ENCODE data around the gene C3orf20.

The C3orf20 gene

DNA sequence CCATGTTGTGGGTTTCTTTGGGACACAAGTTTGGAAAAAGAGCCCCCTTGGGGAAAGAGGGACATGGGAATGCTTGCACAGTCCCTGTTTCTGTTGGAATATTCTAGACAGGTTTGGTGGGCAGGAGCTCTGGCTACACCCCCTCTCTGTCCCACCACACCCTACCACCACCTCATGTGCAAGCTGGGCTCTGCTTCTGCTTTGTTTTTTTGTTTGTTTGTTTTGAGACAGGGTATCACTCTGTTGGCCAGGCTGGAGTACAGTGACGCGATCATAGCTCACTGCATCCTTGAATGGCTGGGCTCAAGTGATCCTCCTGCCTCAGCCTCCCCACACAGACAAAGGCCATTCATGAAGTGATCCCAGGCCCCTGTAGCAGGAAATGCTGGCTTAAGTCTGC lies 86.9 kb downstream of the C3orf20 start:
- DNase-seq = no peak

DNA sequence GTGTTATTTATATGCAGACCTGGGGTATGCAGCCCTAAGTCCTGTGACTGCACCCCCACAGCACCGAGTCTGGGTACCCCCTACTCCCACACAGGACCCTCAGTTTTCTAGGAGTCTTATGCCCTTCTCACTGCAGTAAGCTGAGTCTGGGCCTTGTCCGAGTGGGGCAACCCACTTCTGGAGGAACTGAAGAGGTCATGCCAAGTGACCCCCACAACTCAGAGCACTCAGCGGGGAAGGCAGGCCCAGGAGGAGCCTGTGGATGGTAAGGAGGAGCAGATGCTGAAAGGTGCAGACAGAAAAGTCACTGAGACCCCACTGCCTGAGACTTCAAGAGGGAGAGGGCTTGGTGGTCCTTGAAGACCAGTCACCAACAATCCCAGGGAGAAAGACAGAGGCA lies 87.8 kb downstream of the C3orf20 start:
- no peak for DNase-seq

DNA sequence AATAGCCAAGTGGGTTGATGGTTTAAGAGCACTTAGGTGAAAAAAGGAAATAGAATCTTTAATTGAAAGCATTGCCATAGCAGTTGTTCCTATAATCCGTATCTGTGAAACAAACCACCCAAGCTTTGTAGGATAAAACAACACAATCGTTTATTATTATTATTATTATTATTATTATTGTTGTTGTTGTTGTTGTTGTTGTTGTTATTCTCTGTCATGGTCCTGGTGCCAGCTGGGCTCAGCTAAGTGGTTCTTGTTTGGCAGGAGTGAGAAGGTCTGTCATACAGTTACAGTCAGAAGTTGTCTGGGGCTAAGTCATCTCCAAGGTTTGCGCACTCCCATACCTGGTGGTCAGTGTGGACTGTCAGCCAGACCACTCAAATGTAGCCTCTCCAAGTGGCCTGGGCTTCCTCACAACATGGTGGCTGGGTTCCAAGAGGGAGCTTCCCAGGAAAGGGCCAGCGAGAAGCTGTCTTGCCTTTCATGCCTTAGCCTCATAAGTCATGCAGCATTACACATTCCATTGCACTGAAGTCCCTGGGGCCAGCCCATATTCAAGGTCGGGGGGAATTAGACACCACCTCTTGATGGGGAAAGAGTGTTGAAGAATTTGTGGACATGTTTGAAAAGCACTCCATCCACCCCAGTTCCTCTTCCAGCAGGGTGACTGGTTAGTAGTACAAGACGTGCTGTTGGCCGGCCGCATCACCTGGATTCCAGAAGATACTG lies 89.6 kb downstream of the C3orf20 start:
- DNase-seq = no peak

DNA sequence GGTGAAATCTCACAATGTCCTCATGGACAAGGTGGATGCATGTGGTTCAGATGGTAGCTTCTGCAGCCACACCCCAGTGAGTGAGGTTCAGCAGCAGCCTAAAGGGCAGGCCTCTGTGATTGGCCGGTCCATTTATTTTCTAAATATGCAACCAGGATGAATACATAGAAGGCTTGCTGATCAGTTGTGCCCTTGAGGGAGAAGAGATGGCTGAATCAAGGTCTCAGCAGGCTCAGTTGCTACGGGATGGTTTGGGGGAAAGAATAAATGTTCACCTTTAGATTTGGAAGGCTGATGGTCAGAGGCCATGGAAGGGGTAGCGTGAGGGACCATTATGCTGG lies 90.1 kb downstream of the C3orf20 start:
- no peak for DNase-seq

DNA sequence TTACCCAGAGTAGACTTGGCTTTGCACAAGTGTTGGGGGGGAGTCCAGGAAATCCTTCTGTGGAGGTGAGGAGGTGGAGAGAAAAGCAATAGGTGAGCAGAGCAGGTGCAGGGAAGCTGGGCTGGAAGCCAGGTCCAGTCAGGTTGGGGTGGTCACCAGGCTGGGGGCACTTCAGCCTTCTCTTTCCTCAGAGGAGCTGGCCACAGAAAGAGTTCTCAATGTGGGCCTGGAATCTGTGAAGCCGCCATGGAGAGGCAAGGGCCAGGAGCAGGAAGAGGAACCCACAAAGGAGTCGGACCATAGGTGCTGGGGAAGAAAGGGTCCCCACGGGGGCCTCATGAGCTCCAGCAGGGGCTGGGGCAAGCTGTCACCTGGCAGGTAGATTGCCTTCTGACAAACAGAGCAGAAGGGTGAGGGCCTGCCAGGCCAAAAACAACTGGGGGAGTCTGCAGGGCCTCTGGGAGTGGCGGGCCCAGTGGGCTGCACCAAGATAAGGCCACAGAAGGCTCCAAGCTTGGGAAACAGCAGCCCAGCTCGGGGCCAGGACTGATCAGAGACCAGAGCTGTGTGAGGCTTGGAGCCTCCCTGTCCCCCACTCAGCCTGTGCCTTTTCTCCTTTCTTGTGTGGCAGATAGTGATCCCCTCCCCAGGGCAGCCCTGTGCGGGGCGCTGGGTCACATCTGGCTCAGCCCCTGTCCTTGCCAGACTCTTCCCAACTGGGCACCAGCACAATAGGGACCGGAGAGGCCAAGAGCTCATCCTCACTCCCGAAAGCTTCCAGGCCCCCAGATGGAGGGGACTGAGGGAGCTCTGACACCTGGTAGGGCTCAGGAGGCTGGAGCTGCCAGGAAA lies 90.9 kb downstream of the C3orf20 start:
- no peak for DNase-seq

DNA sequence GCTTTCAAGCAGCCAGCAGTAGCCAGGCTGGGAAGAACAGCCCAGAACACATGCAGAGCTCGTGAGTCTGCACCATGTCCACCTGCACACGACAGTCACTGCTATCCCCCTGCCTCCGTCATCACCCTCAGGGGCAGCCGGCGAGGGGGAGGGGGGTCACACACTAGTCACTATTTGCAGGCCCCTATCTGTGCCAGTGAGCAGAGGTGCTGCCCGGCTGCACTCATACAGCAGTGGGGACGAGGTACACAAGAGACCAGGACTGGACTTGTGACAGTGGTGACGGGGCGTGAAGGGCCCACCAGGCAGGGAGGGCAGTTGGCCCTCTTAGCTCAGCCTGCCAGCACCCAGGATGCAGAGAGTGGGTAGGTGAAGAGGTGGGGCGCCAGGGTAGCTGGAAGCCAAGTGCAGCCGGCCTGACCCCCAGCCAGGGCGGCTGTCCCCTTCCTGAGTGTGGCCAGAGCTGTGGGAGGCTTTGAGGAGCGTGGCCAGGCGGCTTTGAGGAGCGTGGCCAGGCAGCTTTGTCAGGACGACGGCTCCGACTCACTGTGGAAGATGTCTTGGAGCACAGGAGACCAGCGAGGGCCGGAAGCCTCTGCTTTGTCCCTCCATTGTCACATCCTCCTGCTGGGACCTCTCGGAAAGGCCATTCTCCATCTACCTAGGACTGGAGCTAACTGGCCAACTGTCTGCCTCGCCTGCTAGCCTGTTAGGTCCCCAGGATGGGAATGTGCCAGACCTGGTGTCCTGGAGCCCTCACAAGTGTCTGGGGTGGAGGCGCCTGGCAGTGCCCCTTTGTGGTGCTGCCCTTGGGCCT lies 91.7 kb downstream of the C3orf20 start:
- no peak for DNase-seq

DNA sequence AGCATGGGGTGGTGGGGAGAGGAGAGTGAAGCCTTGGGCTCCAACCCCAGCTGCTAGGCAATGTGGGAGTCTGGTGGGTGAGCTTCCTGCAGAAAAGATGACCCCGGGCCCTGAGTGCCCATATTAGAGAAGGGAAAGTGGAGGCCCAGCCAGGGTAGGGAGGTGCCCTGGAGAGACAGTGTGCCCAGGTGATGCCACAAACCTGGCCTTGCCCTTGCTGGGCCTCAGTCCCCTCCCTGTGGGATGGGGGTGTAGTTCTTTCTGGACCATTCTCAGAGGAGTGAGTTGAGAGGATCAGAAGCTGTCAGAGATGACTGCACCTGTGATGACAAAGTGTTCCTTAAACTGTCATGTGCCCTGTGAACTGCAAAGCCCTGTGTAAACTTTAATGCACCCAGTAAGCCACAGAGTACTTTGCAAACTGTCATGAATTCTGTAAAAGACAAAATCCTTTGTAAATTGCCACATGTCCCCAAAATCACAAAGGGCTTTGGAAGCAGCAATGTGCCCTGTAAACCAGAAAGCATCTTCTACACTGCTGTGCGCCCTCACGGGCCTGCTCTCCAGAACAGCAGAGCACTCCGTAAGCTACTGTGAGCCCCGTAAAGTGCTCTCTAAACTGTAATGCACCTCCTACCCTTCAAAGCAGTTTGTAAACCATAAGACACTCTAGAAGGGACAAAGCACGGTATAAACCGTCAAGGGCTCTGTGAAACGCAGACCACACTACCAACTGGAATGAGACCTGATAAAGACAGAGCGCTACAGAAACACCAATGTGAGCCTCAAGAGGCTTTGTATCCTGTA lies 92.5 kb downstream of the C3orf20 start:
- no peak for DNase-seq

DNA sequence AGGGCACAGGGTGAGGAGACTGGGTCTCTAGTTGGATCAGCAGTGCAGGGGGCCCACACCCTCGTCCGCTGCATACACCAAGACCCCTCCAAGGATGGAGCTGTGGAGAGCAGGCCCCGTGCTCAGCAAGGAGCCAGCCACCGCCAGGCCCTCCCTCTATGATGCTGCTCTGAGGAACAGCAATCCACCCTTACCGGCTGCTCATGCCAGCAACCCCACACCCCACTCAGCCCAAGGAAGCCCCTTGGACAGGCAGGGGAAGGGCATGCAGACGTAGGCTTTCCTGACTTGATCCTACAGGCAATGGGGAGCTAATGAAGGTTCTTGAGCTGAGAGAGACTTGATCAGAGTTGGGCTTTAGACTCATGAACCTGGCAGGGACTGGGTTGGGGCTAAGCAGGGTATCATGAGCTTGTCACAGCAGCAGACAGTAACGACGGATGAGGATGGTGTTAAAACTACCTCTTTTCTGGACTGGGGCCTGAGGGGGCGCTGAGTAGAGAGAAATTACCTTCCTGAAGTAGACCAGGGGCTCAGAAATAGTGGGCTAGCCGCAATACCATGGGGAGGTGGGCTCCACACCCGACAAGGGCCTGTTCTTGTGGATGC lies 93.3 kb downstream of the C3orf20 start:
- no peak for DNase-seq

DNA sequence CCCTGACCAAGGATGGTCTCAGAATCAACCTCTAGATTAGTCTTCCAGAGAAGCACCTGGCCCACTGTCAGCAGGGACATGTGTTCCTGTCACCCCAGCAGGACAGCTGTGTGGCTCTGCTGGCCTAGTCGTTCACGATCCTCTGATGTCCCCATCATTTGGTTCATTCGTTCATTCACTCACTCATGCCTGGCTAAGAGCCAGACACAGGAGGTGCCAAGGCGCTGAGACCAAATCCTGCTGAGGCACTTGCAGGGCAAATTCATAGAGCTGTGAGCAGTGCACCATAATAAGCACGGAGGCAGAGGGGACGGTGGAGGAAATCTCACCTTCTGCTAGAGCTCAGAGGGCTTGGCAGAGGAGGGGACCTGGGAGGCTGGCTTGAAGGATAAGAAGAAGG lies 93.9 kb downstream of the C3orf20 start:
- no peak for DNase-seq

DNA sequence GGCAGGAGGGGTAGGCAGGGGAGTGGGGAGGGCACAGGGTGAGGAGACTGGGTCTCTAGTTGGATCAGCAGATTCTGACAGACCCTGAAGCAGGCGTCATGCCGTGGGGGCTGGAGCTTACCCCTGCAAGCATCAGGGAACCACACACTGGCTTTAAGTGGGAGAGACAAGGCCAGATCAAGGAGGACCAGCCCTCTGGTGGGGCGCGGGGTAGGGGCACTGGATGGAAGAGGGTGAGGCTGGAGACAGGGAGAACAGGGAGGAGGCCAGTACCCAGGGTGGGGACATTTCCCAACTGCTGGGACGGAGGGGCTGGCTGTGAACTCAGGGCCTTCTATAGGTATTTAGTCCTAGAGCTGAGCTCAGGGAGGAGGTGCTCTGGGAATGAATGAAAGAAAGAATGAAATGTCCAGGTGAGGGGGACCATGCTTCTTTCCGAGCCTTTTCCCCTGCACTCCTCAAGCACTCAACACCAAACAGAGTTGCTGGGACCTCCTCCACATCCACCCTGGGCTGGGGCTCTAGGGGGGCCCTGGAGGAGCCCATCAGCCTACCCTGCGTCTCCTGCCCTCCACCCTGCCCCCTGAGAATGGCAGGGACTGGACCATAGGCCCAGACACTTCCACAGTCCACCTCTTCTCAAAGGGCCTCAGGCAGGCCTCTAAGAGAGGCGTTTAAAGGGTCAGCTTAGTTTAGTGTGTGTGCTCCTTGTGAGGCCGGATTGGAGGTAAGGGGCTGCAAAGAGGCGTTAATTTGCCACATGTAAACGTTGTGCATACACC lies 94.8 kb downstream of the C3orf20 start:
- DNase-seq = no peak

DNA sequence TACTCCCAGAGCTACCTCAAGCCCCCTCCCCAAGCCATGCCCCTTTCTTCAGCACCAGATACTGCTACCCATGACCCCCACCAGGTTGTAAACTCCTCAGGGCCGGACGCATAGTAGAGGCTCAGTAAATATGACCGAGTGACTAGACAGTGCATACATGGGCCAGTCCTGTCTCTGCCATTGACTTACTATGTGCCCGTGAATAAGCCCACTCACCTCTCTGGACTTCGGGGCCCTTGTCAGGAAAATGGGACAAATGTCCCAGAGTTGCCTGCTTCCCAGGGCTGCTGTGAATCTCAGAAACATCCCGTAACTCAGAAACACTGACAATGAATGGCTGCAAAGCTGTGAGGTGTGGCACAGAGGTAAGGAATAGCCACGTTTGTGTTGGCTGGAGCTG lies 95.7 kb downstream of the C3orf20 start:
- DNase-seq = no peak

DNA sequence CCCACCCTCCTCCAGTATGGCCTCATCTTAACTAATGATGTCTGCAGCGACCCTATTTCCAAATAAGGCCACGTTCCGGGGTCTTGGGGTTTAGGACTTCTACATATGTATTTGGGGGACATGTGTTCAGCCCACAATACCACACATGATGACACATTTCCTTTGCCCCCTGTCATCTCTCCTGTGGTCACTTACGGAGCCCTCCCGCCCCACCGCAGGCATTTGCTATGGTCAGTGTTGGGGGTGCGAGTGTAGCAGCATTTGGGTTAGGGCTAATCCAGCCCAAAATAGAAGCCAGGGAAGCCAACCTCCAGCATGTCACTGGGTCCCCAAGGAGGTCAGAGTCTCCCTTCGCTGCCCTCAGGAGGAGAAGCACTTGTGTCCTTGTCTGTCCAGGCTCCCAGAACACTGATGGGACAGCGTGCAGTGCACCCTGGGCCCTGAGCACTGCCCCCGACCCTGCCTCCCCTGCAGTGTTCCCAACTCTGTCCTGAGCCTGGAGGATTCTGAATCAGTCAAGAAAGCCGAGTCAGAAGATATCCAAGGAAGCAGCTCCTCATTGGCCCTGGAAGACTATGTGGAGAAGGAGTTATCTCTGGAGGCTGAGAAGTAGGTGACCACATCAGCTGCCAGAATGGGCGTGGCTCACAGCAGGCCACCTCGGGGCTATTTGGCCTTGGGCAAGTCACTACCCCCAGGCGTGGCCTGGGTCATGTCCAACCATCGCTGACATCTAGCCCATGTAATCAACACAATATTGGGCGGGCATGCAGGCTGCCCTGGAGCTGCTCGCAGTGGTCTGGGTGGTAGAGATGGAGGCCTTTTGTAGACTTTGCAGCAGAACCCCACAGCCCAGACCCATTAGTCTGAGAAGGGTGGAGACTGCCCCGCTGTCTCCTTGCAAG lies 96.9 kb downstream of the C3orf20 start:
- DNase-seq = no peak

DNA sequence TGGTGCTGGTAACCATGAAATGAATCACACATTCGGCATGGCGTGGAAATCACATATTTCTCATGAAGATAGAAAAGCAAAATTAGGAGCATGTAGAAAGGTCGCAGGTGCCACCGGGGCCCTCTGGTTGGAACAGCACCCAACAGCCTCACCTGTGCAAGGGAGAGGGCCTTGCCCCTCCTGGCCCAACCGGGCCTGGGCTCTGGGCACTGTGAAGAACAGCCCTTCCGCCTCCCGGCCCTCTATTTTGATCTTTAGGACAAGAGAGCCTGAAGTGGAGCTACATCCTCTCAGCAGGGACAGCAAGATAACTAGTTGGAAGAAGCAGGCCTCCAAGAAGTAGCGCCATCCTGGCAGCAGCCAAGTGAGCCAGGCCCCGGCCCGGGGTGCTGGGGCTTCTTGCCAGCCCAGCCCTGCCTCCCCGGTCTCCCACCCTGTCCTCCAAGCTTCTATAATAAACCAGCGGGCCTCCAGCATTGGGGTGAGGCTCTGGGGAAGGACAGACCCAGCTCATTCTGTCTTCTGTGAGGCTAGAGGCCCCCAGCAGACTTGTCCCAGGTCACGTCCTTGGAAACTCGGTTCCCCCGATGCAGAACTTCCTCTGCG lies 97.7 kb downstream of the C3orf20 start:
- DNase-seq = no peak

DNA sequence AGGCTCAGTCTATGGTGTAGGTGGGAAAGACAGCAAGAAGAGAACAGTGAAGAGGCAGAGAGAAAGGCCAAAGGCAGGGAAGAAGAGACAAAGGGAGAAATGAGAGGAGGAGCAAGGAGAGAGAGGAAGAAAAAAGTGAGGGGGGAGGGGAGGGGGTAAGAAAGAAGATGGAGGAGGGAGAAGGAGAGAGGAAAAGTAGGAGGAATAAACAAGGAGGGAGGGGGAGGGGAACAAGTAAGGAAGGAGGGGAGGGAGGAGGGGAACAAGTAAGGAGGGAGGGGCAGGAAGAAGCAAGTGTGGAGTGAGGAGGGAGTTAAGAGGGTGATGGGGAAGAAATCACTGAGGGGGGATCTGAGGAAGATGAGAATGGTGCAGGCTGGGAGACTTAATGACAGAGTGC lies 98.3 kb downstream of the C3orf20 start:
- no peak for DNase-seq

DNA sequence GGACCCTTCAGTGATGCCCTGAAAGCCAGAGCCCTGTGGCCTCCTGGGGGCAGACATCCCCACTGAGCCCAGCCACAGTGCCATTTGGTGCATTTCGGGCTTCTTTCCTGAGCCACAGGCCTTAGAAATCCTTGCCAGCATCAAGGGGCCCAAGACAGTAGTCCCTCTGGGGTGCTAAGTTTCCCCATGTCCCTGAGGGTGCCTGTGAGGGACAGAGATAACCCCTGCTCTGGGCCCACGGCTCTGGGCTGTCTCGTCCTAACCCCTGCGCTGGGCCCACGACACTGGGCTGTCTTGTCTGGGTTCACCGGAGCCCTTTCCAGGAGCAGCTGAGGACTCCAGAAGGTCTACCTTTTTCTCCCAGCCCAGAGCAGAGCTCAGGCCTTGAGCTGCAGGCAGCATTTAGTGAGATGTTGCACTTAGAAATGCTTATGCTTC lies 98.8 kb downstream of the C3orf20 start:
- no peak for DNase-seq

DNA sequence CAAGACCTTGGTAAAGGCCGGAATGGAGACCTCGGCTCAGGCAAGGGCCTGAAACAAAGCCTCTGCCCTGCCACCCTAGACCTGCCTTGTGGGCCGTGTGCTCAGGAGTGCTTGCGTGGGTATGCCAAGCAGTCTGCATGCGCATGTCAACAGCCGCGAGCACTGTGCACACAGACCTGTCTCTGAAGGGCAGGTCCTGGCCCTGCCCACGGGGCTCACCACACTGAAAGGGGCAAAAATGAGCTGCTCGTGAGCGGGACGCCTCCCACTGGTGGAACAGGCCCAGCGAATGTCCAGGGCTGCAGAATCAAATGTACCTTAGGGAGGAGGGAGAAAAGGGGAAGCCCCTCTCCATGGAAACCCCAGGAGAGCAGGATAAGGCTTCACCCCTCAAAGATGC lies 99.5 kb downstream of the C3orf20 start:
- DNase-seq = no peak

DNA sequence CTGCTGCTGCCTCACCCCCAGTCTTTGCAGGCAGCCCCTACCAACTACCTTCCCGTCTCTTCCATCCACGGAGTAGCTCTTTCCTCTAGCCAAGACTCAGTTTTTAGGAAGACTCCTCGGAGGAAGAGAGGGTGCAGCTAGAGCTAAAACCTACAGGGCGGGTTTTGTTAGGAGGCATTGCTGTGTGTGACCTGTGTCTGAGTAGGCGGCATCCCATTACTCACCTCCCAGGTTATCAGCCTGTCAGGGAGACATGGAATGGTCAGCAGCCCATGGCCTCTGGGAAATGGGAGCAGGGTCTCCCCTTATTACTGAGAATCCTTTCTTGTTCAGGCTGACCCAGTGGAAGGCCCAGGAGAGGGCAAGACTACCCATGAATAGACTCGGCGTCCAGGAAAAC lies 100.1 kb downstream of the C3orf20 start:
- no peak for DNase-seq

DNA sequence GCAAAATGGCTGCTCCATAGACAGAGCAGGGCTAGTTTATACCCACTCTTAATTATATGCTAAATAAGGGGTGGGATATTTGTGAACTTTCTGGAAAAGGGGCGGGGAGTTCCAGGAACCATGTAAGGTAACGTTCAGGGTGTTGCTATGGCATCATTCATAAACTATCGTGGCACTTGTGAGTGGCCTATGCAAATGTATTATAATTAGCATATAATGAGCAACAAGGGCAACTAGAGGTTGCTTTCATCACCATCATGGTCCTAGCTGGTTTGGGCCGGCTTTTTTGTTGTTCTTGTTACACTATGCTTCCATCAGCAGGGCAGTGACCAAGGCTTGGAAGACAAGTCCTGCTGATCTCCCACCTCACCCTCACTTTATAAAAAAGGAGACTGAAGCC lies 100.6 kb downstream of the C3orf20 start:
- no peak for DNase-seq

DNA sequence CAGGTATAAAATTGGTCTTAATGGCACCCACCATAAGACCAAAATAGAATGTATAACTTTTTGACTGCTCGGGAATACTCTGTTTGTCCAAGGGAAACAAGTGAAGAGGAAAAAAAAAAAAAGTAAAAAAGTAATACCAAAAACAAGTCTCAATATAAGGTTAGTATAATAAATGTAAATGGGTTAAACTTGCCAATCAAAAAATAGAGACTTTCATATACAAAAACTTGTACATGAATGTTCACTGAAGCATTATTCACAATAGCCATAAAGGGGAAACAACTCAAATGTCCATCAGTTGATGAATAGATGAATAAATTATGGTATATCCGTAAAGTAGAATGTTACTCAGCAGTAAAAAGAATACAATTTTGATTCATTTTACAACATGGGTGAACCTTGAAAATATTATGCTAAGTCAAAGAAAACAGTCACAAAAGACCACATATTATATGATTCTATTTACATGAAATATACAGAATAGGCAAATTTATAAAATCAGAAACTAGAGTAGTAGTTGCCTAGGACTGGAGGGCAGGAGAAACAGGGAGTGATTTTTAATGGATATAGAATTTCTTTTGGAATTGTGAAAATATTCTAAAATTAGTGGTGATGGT lies 104.2 kb downstream of the C3orf20 start:
- no peak for DNase-seq
